Panc1 (cell line): ENCODE measurements around the gene PEX10.

Source experiments
- POLR2AphosphoS5 ChIP-seq: IDR thresholded peaks from 2 replicates; pipeline ENCODE4 v1.6.1; 2012; ENCODE audit warnings: mild to moderate bottlenecking, low read depth, low read length, moderate library complexity
- SIN3A ChIP-seq: IDR thresholded peaks from 2 replicates; pipeline ENCODE4 v1.6.1; 2012; ENCODE audit warnings: low read depth, mild to moderate bottlenecking, low read length, moderate library complexity, borderline replicate concordance; ENCODE audit not compliant: insufficient read depth
- TF ChIP-seq, protein P1 (sequence below): fragments of 450-650 bp; IDR thresholded peaks from 2 replicates; pipeline ENCODE4 v1.5.1; 2017; ENCODE audit warnings: mild to moderate bottlenecking
- TF ChIP-seq, protein P2 (sequence below), 2 experiments: IDR thresholded peaks; 2 replicates each; pipeline ENCODE4 v1.6.1; 2011 to 2012; ENCODE audit warnings: low read depth in 2 of 2, control low read depth in 1 of 2, low read length in 1 of 2, mild to moderate bottlenecking in 1 of 2, moderate library complexity in 1 of 2; ENCODE audit not compliant: insufficient read depth in 1 of 2

DNA sequence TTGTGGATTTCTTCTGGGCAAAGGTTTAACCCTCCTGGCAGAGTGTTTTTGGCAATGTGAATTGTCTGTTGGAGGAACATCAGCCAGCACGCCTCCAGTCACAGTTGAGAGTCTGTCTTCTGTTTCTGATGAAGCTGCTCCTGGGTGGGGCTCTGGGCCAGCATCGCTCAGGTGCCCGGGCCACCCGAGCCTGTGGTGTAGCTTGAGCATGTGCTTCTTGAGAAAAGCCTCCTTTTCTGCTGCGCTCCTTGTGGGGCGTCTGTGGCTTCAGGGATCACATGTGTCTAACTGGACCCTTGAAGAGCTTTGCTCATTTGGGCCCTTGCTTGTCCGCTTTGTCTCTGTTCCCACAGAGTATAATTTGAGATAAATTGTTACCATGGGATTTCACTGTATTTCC is 13.5 kb downstream of the PEX10 start:
- TF ChIP-seq, protein P1, sequence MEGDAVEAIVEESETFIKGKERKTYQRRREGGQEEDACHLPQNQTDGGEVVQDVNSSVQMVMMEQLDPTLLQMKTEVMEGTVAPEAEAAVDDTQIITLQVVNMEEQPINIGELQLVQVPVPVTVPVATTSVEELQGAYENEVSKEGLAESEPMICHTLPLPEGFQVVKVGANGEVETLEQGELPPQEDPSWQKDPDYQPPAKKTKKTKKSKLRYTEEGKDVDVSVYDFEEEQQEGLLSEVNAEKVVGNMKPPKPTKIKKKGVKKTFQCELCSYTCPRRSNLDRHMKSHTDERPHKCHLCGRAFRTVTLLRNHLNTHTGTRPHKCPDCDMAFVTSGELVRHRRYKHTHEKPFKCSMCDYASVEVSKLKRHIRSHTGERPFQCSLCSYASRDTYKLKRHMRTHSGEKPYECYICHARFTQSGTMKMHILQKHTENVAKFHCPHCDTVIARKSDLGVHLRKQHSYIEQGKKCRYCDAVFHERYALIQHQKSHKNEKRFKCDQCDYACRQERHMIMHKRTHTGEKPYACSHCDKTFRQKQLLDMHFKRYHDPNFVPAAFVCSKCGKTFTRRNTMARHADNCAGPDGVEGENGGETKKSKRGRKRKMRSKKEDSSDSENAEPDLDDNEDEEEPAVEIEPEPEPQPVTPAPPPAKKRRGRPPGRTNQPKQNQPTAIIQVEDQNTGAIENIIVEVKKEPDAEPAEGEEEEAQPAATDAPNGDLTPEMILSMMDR = no peak
- TF ChIP-seq, protein P2, sequence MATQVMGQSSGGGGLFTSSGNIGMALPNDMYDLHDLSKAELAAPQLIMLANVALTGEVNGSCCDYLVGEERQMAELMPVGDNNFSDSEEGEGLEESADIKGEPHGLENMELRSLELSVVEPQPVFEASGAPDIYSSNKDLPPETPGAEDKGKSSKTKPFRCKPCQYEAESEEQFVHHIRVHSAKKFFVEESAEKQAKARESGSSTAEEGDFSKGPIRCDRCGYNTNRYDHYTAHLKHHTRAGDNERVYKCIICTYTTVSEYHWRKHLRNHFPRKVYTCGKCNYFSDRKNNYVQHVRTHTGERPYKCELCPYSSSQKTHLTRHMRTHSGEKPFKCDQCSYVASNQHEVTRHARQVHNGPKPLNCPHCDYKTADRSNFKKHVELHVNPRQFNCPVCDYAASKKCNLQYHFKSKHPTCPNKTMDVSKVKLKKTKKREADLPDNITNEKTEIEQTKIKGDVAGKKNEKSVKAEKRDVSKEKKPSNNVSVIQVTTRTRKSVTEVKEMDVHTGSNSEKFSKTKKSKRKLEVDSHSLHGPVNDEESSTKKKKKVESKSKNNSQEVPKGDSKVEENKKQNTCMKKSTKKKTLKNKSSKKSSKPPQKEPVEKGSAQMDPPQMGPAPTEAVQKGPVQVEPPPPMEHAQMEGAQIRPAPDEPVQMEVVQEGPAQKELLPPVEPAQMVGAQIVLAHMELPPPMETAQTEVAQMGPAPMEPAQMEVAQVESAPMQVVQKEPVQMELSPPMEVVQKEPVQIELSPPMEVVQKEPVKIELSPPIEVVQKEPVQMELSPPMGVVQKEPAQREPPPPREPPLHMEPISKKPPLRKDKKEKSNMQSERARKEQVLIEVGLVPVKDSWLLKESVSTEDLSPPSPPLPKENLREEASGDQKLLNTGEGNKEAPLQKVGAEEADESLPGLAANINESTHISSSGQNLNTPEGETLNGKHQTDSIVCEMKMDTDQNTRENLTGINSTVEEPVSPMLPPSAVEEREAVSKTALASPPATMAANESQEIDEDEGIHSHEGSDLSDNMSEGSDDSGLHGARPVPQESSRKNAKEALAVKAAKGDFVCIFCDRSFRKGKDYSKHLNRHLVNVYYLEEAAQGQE (IDR thresholded peaks at IDR 0.05; ENCODE audit: insufficient read depth in 1 of 2, low read depth in 2 of 2, low read length in 1 of 2) = no peak
- TF ChIP-seq POLR2AphosphoS5 (no peak), SIN3A (no peak)
